ENCODE measurements around the gene CREB3L4. TPM values are rescaled to one million over a fixed set of nuclear protein-coding genes. Genes with fewer than 3 reads are reported as not detected.

CREB3L4 gene
- polyA plus RNA-seq, 1 donor (not counting 4 experiments of a cell fraction or from before 2014, with no cell fraction given): 6.0 TPM

DNA sequence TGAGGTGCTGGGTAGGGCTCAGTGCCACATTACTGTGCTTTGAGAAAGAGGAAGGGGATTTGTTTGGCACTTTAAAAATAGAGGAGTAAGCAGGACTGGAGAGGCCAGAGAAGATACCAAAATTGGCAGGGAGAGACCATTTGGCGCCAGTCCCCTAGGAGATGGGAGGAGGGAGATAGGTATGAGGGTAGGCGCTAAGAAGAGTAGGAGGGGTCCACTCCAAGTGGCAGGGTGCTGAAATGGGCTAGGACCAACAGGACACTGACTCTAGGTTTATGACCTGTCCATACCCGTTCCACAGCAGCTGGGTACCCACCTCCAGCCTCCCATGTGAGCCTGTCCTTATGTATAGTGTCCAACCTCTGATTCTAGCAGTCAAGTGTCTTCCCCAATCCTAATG, 8.2 kb upstream of the CREB3L4 start:
- H3K27me3 ChIP-seq (ENCODE audit: control insufficient read depth, extremely low read depth, insufficient read depth, low read length): no peaks in the 10 kb centered on the region
- FAIRE-seq (no peak), DNase-seq (ENCODE audit: low read depth, low spot score) (no peak)
- no peaks in the 10 kb centered on the region for H3K9me3 ChIP-seq (ENCODE audit: control insufficient read depth, low read depth, low read length)
- peaks cover 3% of the 10 kb centered on the region for H4K20me1 ChIP-seq (ENCODE audit: control insufficient read depth, extremely low read depth, insufficient read depth, low read length)
- no peaks in the 10 kb centered on the region for H3K9me1 ChIP-seq (ENCODE audit: control insufficient read depth, extremely low read depth, insufficient read depth, low read length)
- no peak overlapping the region for H3K4me2 ChIP-seq (ENCODE audit: control insufficient read depth, extremely low read depth, insufficient read depth, low read depth, low read length)
- H3K79me2 ChIP-seq (ENCODE audit: control insufficient read depth, insufficient read depth, low read length): peaks cover 62% of the 10 kb centered on the region
- H3K27ac ChIP-seq (ENCODE audit: control insufficient read depth, insufficient read depth, low read length): no peak overlapping the region
- H3K4me3 ChIP-seq (ENCODE audit: control insufficient read depth in 2 of 3, extremely low read depth in 1 of 3, insufficient read depth in 2 of 3, low read depth in 1 of 3, low read length in 3 of 3): no peak overlapping the region
- dilution Hi-C loops (cut with MboI; ENCODE audit: extremely low pct_ligation_motif_present, low sequenced_read_pairs): no loop called here
- no peak overlapping the region for H2AFZ ChIP-seq (ENCODE audit: control insufficient read depth, low read length)
- H3K9ac ChIP-seq (ENCODE audit: control insufficient read depth, extremely low read depth, insufficient read depth, low read length): no peak overlapping the region
- peaks cover 3 to 32% of the 10 kb centered on the region in 2 experiments for H3K36me3 ChIP-seq (ENCODE audit: control insufficient read depth in 2 of 2, extremely low read depth in 1 of 2, insufficient read depth in 2 of 2, low read length in 2 of 2)
- peaks cover 40% of the 10 kb centered on the region for H3K4me1 ChIP-seq (ENCODE audit: control insufficient read depth, extremely low read depth, insufficient read depth, low read length)
- TF ChIP-seq, protein P1, sequence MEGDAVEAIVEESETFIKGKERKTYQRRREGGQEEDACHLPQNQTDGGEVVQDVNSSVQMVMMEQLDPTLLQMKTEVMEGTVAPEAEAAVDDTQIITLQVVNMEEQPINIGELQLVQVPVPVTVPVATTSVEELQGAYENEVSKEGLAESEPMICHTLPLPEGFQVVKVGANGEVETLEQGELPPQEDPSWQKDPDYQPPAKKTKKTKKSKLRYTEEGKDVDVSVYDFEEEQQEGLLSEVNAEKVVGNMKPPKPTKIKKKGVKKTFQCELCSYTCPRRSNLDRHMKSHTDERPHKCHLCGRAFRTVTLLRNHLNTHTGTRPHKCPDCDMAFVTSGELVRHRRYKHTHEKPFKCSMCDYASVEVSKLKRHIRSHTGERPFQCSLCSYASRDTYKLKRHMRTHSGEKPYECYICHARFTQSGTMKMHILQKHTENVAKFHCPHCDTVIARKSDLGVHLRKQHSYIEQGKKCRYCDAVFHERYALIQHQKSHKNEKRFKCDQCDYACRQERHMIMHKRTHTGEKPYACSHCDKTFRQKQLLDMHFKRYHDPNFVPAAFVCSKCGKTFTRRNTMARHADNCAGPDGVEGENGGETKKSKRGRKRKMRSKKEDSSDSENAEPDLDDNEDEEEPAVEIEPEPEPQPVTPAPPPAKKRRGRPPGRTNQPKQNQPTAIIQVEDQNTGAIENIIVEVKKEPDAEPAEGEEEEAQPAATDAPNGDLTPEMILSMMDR (optimal IDR thresholded peaks at IDR 0.05 in 1 of 3, IDR thresholded peaks at IDR 0.05 in 1 of 3, conservative IDR thresholded peaks at IDR 0.05 in 1 of 3; ENCODE audit: extremely low read depth in 1 of 3, insufficient read depth in 2 of 3, low read length in 3 of 3): no peak
- no peak for TF ChIP-seq EZH2 (IDR thresholded peaks at IDR 0.05; ENCODE audit: low read length)

DNA sequence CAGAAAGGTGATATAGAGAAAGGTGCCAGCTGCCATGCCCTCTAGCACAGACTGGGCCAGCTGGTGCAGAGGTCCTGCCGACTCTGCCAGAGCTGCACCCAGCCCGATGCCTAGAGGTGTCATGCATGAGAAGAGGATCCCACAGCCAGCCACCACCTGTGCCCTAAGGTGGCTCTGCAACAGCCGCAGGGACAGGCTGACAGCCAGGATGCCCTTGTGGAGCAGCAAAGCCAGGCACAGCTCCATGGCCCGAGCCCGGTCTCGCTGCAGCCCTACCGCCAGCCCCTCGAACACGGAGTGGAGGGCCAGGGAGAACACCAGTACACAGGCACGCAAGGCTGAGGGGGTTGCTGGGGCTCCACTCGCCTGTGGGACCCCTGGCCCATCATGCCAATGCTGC, 7.5 kb upstream of the CREB3L4 start:
- no peaks in the 10 kb centered on the region for H3K27me3 ChIP-seq (ENCODE audit: control insufficient read depth, extremely low read depth, insufficient read depth, low read length)
- TF ChIP-seq, protein P1 (optimal IDR thresholded peaks at IDR 0.05 in 1 of 3, IDR thresholded peaks at IDR 0.05 in 1 of 3, conservative IDR thresholded peaks at IDR 0.05 in 1 of 3; ENCODE audit: extremely low read depth in 1 of 3, insufficient read depth in 2 of 3, low read length in 3 of 3): no peak
- no peak for TF ChIP-seq EZH2 (IDR thresholded peaks at IDR 0.05; ENCODE audit: low read length)
- peaks cover 3 to 25% of the 10 kb centered on the region in 2 experiments for H3K36me3 ChIP-seq (ENCODE audit: control insufficient read depth in 2 of 2, extremely low read depth in 1 of 2, insufficient read depth in 2 of 2, low read length in 2 of 2)
- H3K9me1 ChIP-seq (ENCODE audit: control insufficient read depth, extremely low read depth, insufficient read depth, low read length): no peaks in the 10 kb centered on the region
- H3K9me3 ChIP-seq (ENCODE audit: control insufficient read depth, low read depth, low read length): no peaks in the 10 kb centered on the region
- FAIRE-seq: no peak
- peaks cover 41% of the 10 kb centered on the region for H3K4me1 ChIP-seq (ENCODE audit: control insufficient read depth, extremely low read depth, insufficient read depth, low read length)
- no peak for DNase-seq (ENCODE audit: low read depth, low spot score)
- peaks cover 3% of the 10 kb centered on the region for H4K20me1 ChIP-seq (ENCODE audit: control insufficient read depth, extremely low read depth, insufficient read depth, low read length)
- no peak overlapping the region for H3K4me2 ChIP-seq (ENCODE audit: control insufficient read depth, extremely low read depth, insufficient read depth, low read depth, low read length)
- H2AFZ ChIP-seq (ENCODE audit: control insufficient read depth, low read length): no peak overlapping the region
- no peak overlapping the region for H3K27ac ChIP-seq (ENCODE audit: control insufficient read depth, insufficient read depth, low read length)
- no peak overlapping the region for H3K4me3 ChIP-seq (ENCODE audit: control insufficient read depth in 2 of 3, extremely low read depth in 1 of 3, insufficient read depth in 2 of 3, low read depth in 1 of 3, low read length in 3 of 3)
- H3K9ac ChIP-seq (ENCODE audit: control insufficient read depth, extremely low read depth, insufficient read depth, low read length): no peak overlapping the region
- peaks cover 54% of the 10 kb centered on the region for H3K79me2 ChIP-seq (ENCODE audit: control insufficient read depth, insufficient read depth, low read length)
- dilution Hi-C loops (cut with MboI; ENCODE audit: extremely low pct_ligation_motif_present, low sequenced_read_pairs): no loop called here
